ENCODE data around the gene ERCC6L2.

Gene ERCC6L2

GRCh38 chr9:95980262-95981125 is 105.0 kb downstream of the ERCC6L2 start:
- no peak for DNase-seq

- no peak for DNase-seq
Measured at GRCh38 chr9:95981761-95982390, 106.4 kb downstream of the ERCC6L2 start.

GRCh38 chr9:95985440-95986055 is 110.1 kb downstream of the ERCC6L2 start:
- no peak for DNase-seq

GRCh38 chr9:95989297-95989696 is 113.8 kb downstream of the ERCC6L2 start:
- no peak for DNase-seq

GRCh38 chr9:95991326-95991725 is 115.8 kb downstream of the ERCC6L2 start:
- no peak for DNase-seq

GRCh38 chr9:95992536-95992935 is 117.0 kb downstream of the ERCC6L2 start:
- no peak for DNase-seq

GRCh38 chr9:95993337-95993736 is 117.8 kb downstream of the ERCC6L2 start:
- no peak for DNase-seq

GRCh38 chr9:95999390-95999789 is 123.9 kb downstream of the ERCC6L2 start:
- no peak for DNase-seq

- DNase-seq, result no peak
Measured at GRCh38 chr9:96004379-96004778, 128.9 kb downstream of the ERCC6L2 start.

GRCh38 chr9:96006296-96006879 is 130.9 kb downstream of the ERCC6L2 start:
- DNase-seq, result no peak

GRCh38 chr9:96006961-96007360 is 131.5 kb downstream of the ERCC6L2 start:
- no peak for DNase-seq

GRCh38 chr9:96008502-96009222 is 133.2 kb downstream of the ERCC6L2 start:
- no peak for DNase-seq

GRCh38 chr9:96009223-96009602 is 133.7 kb downstream of the ERCC6L2 start:
- DNase-seq, result no peak

GRCh38 chr9:96009690-96010472 is 134.4 kb downstream of the ERCC6L2 start:
- peak; percentile 57 for DNase-seq

- DNase-seq, result peak; percentile 45
Measured at GRCh38 chr9:96014078-96014477, 138.6 kb downstream of the ERCC6L2 start.

GRCh38 chr9:96015876-96016686 is 140.6 kb downstream of the ERCC6L2 start:
- DNase-seq, result no peak

Measured in activated CD4-positive, alpha-beta T cell treated with anti-CD3 and anti-CD28 coated beads, Interleukin-2, amount 50 U/mL, for 1 hour (primary cell).